WTC11 (cell line): ENCODE results near the gene MMS22L. TPM values are rescaled to one million over a fixed set of nuclear protein-coding genes. Genes with fewer than 3 reads are reported as not detected.

Experiments used
- ATAC-seq: fragments of 200-7000 bp; cut with Tn5 transposase; 2 replicates; pipeline ENCODE4 v1.10.0; 2021; ENCODE audit warnings: mild to moderate bottlenecking, moderate library complexity
- CTCF ChIA-PET: fragments of 300-600 bp; sonication (Branson Sonifier 250); formaldehyde crosslinking; loops from one replicate; lab custom pipeline; 2021; ENCODE audit warnings: antibody characterized with exemption; lab: Charles Lee
- POLR2A ChIA-PET: fragments of 350-600 bp; sonication (Branson Sonifier 250); formaldehyde crosslinking; loops from one replicate; lab custom pipeline; 2021; ENCODE audit warnings: antibody characterized with exemption; lab: Charles Lee
- DNase-seq: peaks from one replicate; pipeline ENCODE4 v3.0.0; 2021; ENCODE audit warnings: low spot score
- H3K27ac Mint-ChIP-seq: 2 replicates; pipeline ENCODE4 v1.8.0; 2021; ENCODE audit warnings: mixed read lengths
- H3K27me3 Mint-ChIP-seq: 2 replicates; pipeline ENCODE4 v1.8.0; 2021; ENCODE audit warnings: low read depth, mild to moderate bottlenecking, moderate library complexity, mixed read lengths
- H3K36me3 Mint-ChIP-seq: 2 replicates; pipeline ENCODE4 v1.8.0; 2021; ENCODE audit warnings: mixed read lengths
- H3K4me1 Mint-ChIP-seq: 2 replicates; pipeline ENCODE4 v1.8.0; 2022; ENCODE audit warnings: mixed read lengths
- H3K4me3 Mint-ChIP-seq: 2 replicates; pipeline ENCODE4 v1.8.0; 2021; ENCODE audit warnings: mild to moderate bottlenecking, moderate library complexity, mixed read lengths
- H3K9me3 Mint-ChIP-seq: 2 replicates; pipeline ENCODE4 v1.8.0; 2021; ENCODE audit warnings: mixed read lengths
- ARID4B ChIP-seq: sonication (generic); formaldehyde crosslinking; IDR thresholded peaks from 2 replicates; pipeline ENCODE4 v1.8.0; 2023; ENCODE audit warnings: missing genetic modification reagents, mild to moderate bottlenecking, borderline replicate concordance
- ATF3 ChIP-seq: sonication (generic); formaldehyde crosslinking; conservative IDR thresholded peaks from 2 replicates; pipeline ENCODE4 v1.8.1; 2022; ENCODE audit warnings: mild to moderate bottlenecking, missing genetic modification reagents
- ERG ChIP-seq: fragments of 250-450 bp; sonication (Bioruptor Pico); IDR thresholded peaks from 2 replicates; pipeline ENCODE4 v1.8.0; 2021; ENCODE audit warnings: mild to moderate bottlenecking
- FOXK1 ChIP-seq: sonication (generic); formaldehyde crosslinking; IDR thresholded peaks from 2 replicates; pipeline ENCODE4 v1.8.0; 2022; ENCODE audit warnings: mild to moderate bottlenecking, moderate library complexity, missing genetic modification reagents
- FOXP1 ChIP-seq: sonication (generic); formaldehyde crosslinking; IDR thresholded peaks from 2 replicates; pipeline ENCODE4 v1.8.0; 2022; ENCODE audit warnings: missing genetic modification reagents, mild to moderate bottlenecking, moderate library complexity, borderline replicate concordance
- FOXP4 ChIP-seq: sonication (generic); formaldehyde crosslinking; IDR thresholded peaks from 2 replicates; pipeline ENCODE4 v1.8.0; 2022; ENCODE audit warnings: mild to moderate bottlenecking, missing genetic modification reagents
- GTF2I ChIP-seq: fragments of 250-450 bp; sonication (Bioruptor Pico); conservative IDR thresholded peaks from 2 replicates; pipeline ENCODE4 v1.4.0; 2021; ENCODE audit warnings: mild to moderate bottlenecking
- HMGXB4 ChIP-seq: sonication (generic); formaldehyde crosslinking; IDR thresholded peaks from 2 replicates; pipeline ENCODE4 v1.8.1; 2023; ENCODE audit warnings: mild to moderate bottlenecking, moderate library complexity, missing genetic modification reagents
- JAZF1 ChIP-seq: fragments of 250-450 bp; sonication (Bioruptor Pico); IDR thresholded peaks from 2 replicates; pipeline ENCODE4 v1.9.0; 2021; ENCODE audit warnings: moderate library complexity, mild to moderate bottlenecking, inconsistent platforms
- JUN ChIP-seq: sonication (generic); formaldehyde crosslinking; IDR thresholded peaks from 2 replicates; pipeline ENCODE4 v1.8.0; 2023; ENCODE audit warnings: mild to moderate bottlenecking, missing genetic modification reagents
- KAT7 ChIP-seq: sonication (generic); formaldehyde crosslinking; IDR thresholded peaks from 2 replicates; pipeline ENCODE4 v1.8.1; 2023; ENCODE audit warnings: missing genetic modification reagents, mild to moderate bottlenecking, borderline replicate concordance
- MAX ChIP-seq: sonication (generic); formaldehyde crosslinking; IDR thresholded peaks from 2 replicates; pipeline ENCODE4 v1.8.0; 2022; ENCODE audit warnings: mild to moderate bottlenecking, missing genetic modification reagents
- MXD4 ChIP-seq: fragments of 250-450 bp; sonication (Bioruptor Pico); IDR thresholded peaks from 2 replicates; pipeline ENCODE4 v1.8.0; 2021; ENCODE audit warnings: mild to moderate bottlenecking, moderate library complexity, borderline replicate concordance
- NFYB ChIP-seq: sonication (generic); formaldehyde crosslinking; conservative IDR thresholded peaks from 2 replicates; pipeline ENCODE4 v1.8.0; 2022; ENCODE audit warnings: low read depth, missing genetic modification reagents
- OVOL2 ChIP-seq: fragments of 250-450 bp; sonication (Bioruptor Pico); IDR thresholded peaks from 2 replicates; pipeline ENCODE4 v1.9.0; 2021; ENCODE audit warnings: mild to moderate bottlenecking, borderline replicate concordance
- PRDM15 ChIP-seq: sonication (generic); formaldehyde crosslinking; IDR thresholded peaks from 2 replicates; pipeline ENCODE4 v1.8.0; 2022; ENCODE audit warnings: missing genetic modification reagents
- USF1 ChIP-seq: sonication (generic); formaldehyde crosslinking; IDR thresholded peaks from 2 replicates; pipeline ENCODE4 v1.8.0; 2022; ENCODE audit warnings: mild to moderate bottlenecking, missing genetic modification reagents
- ZNF263 ChIP-seq: sonication (generic); formaldehyde crosslinking; IDR thresholded peaks from 2 replicates; pipeline ENCODE4 v1.8.1; 2022; ENCODE audit warnings: low read depth, mild to moderate bottlenecking, moderate library complexity, missing genetic modification reagents
- ZNF396 ChIP-seq: fragments of 250-450 bp; sonication (Bioruptor Pico); IDR thresholded peaks from 2 replicates; pipeline ENCODE4 v1.8.0; 2021; ENCODE audit warnings: mild to moderate bottlenecking, moderate library complexity, borderline replicate concordance
- total RNA-seq: library from RNA; stranded (reverse); gene quantifications from 3 replicates; pipeline ENCODE4 v1.2.3, GENCODE V29; 2021

Gene MMS22L
- total RNA-seq, 1 experiment from 2014 or later: 39.7 TPM

GRCh38 chr6:97187951-97188350 lies 95.1 kb downstream of the MMS22L start:
- Mint-ChIP-seq H3K9me3 (no peaks in the 10 kb centered on the region), H3K4me3 (no peak overlapping the region), H3K27ac (no peak overlapping the region)
- CTCF ChIA-PET: interaction anchor here (1.0 kb wide), 1 partner anchor 28 kb away, joined by 3 read pairs; no protein-coding TSS in a partner anchor
- TF ChIP-seq MXD4 (CRISPR knock-in tag): no peak
- no peak for TF ChIP-seq FOXP1 (CRISPR knock-in tag)
- no peak for TF ChIP-seq JAZF1 (CRISPR knock-in tag)
- TF ChIP-seq ZNF396 (CRISPR knock-in tag): no peak
- no peak for TF ChIP-seq KAT7
- no peak for TF ChIP-seq ERG
- TF ChIP-seq NFYB (CRISPR knock-in tag): no peak
- TF ChIP-seq FOXK1: no peak
- no peak for TF ChIP-seq ZNF263 (CRISPR knock-in tag)
- no peak for TF ChIP-seq FOXP4 (CRISPR knock-in tag)
- TF ChIP-seq HMGXB4 (CRISPR knock-in tag): no peak
- no peak for TF ChIP-seq GTF2I (CRISPR knock-in tag)
- no peak for TF ChIP-seq ARID4B (CRISPR knock-in tag)
- no peak for TF ChIP-seq OVOL2 (CRISPR knock-in tag)
- no peak for TF ChIP-seq USF1 (CRISPR knock-in tag)
- TF ChIP-seq ATF3 (CRISPR knock-in tag): no peak
- TF ChIP-seq PRDM15 (CRISPR knock-in tag): no peak
- TF ChIP-seq MAX (CRISPR knock-in tag): no peak
- TF ChIP-seq JUN (CRISPR knock-in tag): no peak
- TF ChIP-seq, all 79 proteins: peak for 0
- POLR2A ChIA-PET: no interaction called here
- DNase-seq (no peak), ATAC-seq (no peak)
- Mint-ChIP-seq H3K4me1 (peaks cover 4% of the 10 kb centered on the region), H3K27me3 (no peaks in the 10 kb centered on the region), H3K36me3 (no peaks in the 10 kb centered on the region)
